Measurements from ENCODE around the gene SEMA6D. TPM values are rescaled to one million over a fixed set of nuclear protein-coding genes. Genes with fewer than 3 reads are reported as not detected.

Gene SEMA6D
- total and polyA plus RNA-seq, 2 donors from 2014 or later, result 12.9 to 16.9 TPM

DNA sequence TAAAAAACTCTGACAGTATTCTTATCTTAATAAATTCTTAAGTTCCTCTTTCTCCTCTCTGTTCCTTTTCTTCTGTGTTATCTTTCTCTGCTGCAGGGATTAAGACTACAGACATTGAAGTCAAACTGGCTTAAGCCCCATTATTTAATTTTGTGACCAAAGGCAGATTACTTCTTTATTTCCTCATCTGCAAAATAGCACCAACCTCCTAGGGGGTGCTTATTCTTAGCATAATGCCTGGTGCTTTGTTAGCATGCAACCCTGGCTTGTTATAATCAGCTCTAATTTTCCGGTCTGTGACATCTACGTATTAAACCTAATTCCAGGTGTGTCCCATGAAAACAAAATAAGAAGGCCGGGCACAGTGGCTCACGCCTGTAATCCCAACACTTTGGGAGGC, 23.8 kb downstream of the SEMA6D start:
- DNase-seq (no peak), FAIRE-seq (no peak)
- no peak overlapping the region for H3K9ac ChIP-seq (ENCODE audit: low read length in 3 of 3)
- TF ChIP-seq, protein P1, sequence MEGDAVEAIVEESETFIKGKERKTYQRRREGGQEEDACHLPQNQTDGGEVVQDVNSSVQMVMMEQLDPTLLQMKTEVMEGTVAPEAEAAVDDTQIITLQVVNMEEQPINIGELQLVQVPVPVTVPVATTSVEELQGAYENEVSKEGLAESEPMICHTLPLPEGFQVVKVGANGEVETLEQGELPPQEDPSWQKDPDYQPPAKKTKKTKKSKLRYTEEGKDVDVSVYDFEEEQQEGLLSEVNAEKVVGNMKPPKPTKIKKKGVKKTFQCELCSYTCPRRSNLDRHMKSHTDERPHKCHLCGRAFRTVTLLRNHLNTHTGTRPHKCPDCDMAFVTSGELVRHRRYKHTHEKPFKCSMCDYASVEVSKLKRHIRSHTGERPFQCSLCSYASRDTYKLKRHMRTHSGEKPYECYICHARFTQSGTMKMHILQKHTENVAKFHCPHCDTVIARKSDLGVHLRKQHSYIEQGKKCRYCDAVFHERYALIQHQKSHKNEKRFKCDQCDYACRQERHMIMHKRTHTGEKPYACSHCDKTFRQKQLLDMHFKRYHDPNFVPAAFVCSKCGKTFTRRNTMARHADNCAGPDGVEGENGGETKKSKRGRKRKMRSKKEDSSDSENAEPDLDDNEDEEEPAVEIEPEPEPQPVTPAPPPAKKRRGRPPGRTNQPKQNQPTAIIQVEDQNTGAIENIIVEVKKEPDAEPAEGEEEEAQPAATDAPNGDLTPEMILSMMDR (IDR thresholded peaks at IDR 0.05; ENCODE audit: borderline replicate concordance, extremely low read depth, insufficient read depth), result no peak
- no peak overlapping the region for H3K27ac ChIP-seq (ENCODE audit: low read depth in 2 of 2, low read length in 2 of 2)
- H3K27me3 ChIP-seq (ENCODE audit: control insufficient read depth, insufficient read depth, low read length), result no peaks in the 10 kb centered on the region
- peaks cover 0 to 5% (median 0%) of the 10 kb centered on the region in 3 donors for H3K4me1 ChIP-seq (ENCODE audit: control insufficient read depth in 2 of 3, insufficient read depth in 2 of 3, low read depth in 1 of 3, low read length in 3 of 3)
- H3K36me3 ChIP-seq (ENCODE audit: control insufficient read depth in 2 of 3, insufficient read depth in 3 of 3, low read length in 3 of 3), result no peaks in the 10 kb centered on the region
- H3K9me3 ChIP-seq (ENCODE audit: control insufficient read depth in 2 of 3, insufficient read depth in 1 of 3, low read length in 3 of 3), result no peaks in the 10 kb centered on the region
- intact Hi-C loops (cut with DNase I), result no loop called here
- H3K4me3 ChIP-seq (ENCODE audit: low read length in 3 of 3), result no peak overlapping the region

DNA sequence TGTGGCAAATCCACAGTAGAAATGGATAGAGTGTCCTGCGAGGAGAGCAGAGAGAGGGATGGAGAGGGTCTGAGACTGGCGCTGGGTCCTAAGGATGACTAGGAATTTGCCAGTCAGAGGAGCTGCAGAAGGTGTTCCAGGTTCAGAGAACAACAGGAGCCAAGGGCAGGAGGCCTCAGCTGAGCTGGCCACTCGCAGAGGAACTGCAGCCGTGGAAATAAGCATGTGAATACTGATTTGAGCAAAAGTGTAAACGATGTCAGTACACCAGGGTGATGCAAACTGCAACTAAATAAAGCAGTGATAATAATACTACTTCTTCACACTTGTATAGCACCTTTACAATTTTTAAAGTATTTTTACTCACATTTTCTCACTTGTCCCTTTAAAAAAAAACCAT, 24.6 kb downstream of the SEMA6D start:
- no peaks in the 10 kb centered on the region for H3K9me3 ChIP-seq (ENCODE audit: control insufficient read depth in 2 of 3, insufficient read depth in 1 of 3, low read length in 3 of 3)
- H3K4me3 ChIP-seq (ENCODE audit: low read length in 3 of 3), result no peak overlapping the region
- no peak for FAIRE-seq
- H3K27ac ChIP-seq (ENCODE audit: low read depth in 2 of 2, low read length in 2 of 2), result no peak overlapping the region
- no peak for DNase-seq
- H3K36me3 ChIP-seq (ENCODE audit: control insufficient read depth in 2 of 3, insufficient read depth in 3 of 3, low read length in 3 of 3), result no peaks in the 10 kb centered on the region
- H3K9ac ChIP-seq (ENCODE audit: low read length in 3 of 3), result no peak overlapping the region
- peaks cover 0 to 8% (median 0%) of the 10 kb centered on the region in 3 donors for H3K4me1 ChIP-seq (ENCODE audit: control insufficient read depth in 2 of 3, insufficient read depth in 2 of 3, low read depth in 1 of 3, low read length in 3 of 3)
- TF ChIP-seq, protein P1 (IDR thresholded peaks at IDR 0.05; ENCODE audit: borderline replicate concordance, extremely low read depth, insufficient read depth), result no peak
- intact Hi-C loops (cut with DNase I), result no loop called here
- no peaks in the 10 kb centered on the region for H3K27me3 ChIP-seq (ENCODE audit: control insufficient read depth, insufficient read depth, low read length)

DNA sequence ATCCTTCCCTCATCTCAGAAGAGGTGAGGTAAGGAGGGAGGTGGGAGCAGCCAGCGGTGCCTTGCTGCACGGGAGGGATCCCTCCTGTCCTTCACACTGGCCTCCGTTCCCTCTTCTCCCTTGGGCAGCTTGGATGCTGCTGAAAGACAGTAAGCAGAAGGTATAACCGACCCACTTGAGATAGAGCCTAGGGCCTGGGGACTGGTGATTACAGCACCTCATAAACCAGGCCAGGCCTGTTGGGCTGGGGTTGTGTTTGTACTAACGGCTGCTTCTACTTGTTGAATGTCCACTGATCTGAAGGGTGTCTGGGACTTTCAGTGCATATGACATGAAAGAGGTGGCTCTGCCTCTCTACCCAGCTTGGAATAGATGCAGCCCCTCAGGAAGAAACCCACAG, 25.0 kb downstream of the SEMA6D start:
- no peak for DNase-seq
- FAIRE-seq, result no peak
- Histone ChIP-seq H3K36me3 (ENCODE audit: control insufficient read depth in 2 of 3, insufficient read depth in 3 of 3, low read length in 3 of 3) (no peaks in the 10 kb centered on the region), H3K4me3 (ENCODE audit: low read length in 3 of 3) (no peak overlapping the region), H3K9ac (ENCODE audit: low read length in 3 of 3) (no peak overlapping the region), H3K9me3 (ENCODE audit: control insufficient read depth in 2 of 3, insufficient read depth in 1 of 3, low read length in 3 of 3) (no peaks in the 10 kb centered on the region), H3K27me3 (ENCODE audit: control insufficient read depth, insufficient read depth, low read length) (no peaks in the 10 kb centered on the region), H3K4me1 (ENCODE audit: control insufficient read depth in 2 of 3, insufficient read depth in 2 of 3, low read depth in 1 of 3, low read length in 3 of 3) (peaks cover 0 to 8% (median 0%) of the 10 kb centered on the region in 3 donors), H3K27ac (ENCODE audit: low read depth in 2 of 2, low read length in 2 of 2) (no peak overlapping the region)
- intact Hi-C loops (cut with DNase I), result no loop called here
- TF ChIP-seq, protein P1 (IDR thresholded peaks at IDR 0.05; ENCODE audit: borderline replicate concordance, extremely low read depth, insufficient read depth), result no peak

DNA sequence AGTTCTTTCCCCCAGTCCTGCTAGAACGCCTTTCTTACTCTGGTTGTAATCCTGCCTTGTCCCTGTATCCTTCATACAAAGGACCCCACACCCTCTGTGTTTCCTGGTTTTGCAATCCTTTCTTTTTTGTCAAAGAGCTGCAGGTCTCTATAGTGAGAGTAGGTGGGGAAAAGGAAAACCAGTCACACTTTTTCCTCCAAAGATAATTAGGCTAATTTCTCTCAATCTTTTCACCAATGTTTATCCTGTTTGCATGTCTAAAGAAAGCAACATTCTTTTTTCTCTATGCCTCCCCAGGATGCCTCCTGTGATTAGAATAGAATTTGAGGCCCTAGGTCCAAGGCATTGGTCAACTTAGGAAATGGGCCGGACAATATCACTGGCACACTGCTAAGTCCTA, 25.4 kb downstream of the SEMA6D start:
- H3K27me3 ChIP-seq (ENCODE audit: control insufficient read depth, insufficient read depth, low read length), result no peaks in the 10 kb centered on the region
- no peak overlapping the region for H3K9ac ChIP-seq (ENCODE audit: low read length in 3 of 3)
- DNase-seq (no peak), FAIRE-seq (no peak)
- H3K27ac ChIP-seq (ENCODE audit: low read depth in 2 of 2, low read length in 2 of 2), result no peak overlapping the region
- TF ChIP-seq, protein P1 (IDR thresholded peaks at IDR 0.05; ENCODE audit: borderline replicate concordance, extremely low read depth, insufficient read depth), result no peak
- no peak overlapping the region for H3K4me3 ChIP-seq (ENCODE audit: low read length in 3 of 3)
- peaks cover 0 to 8% (median 0%) of the 10 kb centered on the region in 3 donors for H3K4me1 ChIP-seq (ENCODE audit: control insufficient read depth in 2 of 3, insufficient read depth in 2 of 3, low read depth in 1 of 3, low read length in 3 of 3)
- intact Hi-C loops (cut with DNase I), result no loop called here
- H3K9me3 ChIP-seq (ENCODE audit: control insufficient read depth in 2 of 3, insufficient read depth in 1 of 3, low read length in 3 of 3), result no peaks in the 10 kb centered on the region
- no peaks in the 10 kb centered on the region for H3K36me3 ChIP-seq (ENCODE audit: control insufficient read depth in 2 of 3, insufficient read depth in 3 of 3, low read length in 3 of 3)
